ENCODE measurements around the gene WRNIP1. TPM values are rescaled to one million over a fixed set of nuclear protein-coding genes. Genes with fewer than 3 reads are reported as not detected.

The WRNIP1 gene
- total RNA-seq, 1 experiment from 2014 or later: 78.8 TPM

DNA sequence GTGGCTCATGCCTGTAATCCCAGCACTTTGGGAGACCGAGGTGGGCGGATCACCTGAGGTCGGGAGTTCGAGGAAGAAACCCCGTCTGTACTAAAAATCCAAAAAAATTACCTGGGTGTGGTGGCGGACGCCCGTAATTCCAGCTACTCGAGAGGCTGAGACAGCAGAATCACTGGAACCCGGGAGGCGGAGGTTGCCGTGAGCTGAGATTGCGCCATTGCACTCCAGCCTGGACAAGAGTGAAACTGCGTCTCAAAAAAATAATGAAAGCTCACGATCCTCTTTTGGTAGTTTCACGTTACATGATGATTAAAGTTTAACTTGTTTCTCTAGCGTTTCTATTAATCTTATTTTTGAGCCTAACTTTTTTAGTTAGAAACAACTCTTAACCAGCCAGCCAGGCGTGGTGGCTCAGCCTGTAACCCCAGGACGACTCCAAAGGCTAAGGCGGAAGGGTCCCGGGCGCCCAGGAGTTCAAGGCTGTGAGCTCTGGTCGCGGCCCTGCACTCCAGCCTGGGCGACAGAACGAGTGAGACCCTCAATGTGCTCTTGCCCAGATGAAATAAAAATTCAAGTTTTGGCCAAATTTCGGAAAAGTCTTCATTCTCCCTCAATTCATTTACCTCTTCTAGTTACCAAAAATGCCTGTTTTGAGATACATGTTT, 1.2 kb upstream of the WRNIP1 start:
- Histone ChIP-seq H3K36me3 (ENCODE audit: control insufficient read depth in 1 of 2, insufficient read depth in 2 of 2, low read length in 2 of 2) (peaks cover 0 to 4% of the 10 kb centered on the region in 2 experiments; a peak in 3 of 4 replicates), H3K9ac (ENCODE audit: low read length) (peak overlapping the region; percentile 64), H3K4me3 (replicated peaks in 1 of 2; ENCODE audit: low read depth in 1 of 2, low read length in 2 of 2) (peak overlapping the region; percentile 56 to 59), H3K79me2 (ENCODE audit: insufficient read depth, low read length) (peaks cover 35% of the 10 kb centered on the region), H3K4me1 (ENCODE audit: control insufficient read depth in 1 of 2, insufficient read depth in 2 of 2, low read length in 2 of 2) (peaks cover 18 to 28% of the 10 kb centered on the region in 2 experiments), H4K20me1 (ENCODE audit: insufficient read depth) (peaks cover 12% of the 10 kb centered on the region; the same call in 1 of the 2 replicates), H3K27ac (ENCODE audit: low read depth, low read length) (peak overlapping the region; percentile 72), H3K9me2 (ENCODE audit: insufficient read depth) (no peaks in the 10 kb centered on the region), H3K4me2 (ENCODE audit: low read length) (peak overlapping the region; percentile 78), H3K27me3 (ENCODE audit: insufficient read depth, low read length) (no peaks in the 10 kb centered on the region), H3K9me3 (ENCODE audit: control insufficient read depth in 1 of 2, insufficient read depth in 1 of 2, low read depth in 1 of 2, low read length in 2 of 2) (no peaks in the 10 kb centered on the region; a peak in 1 of 4 replicates), H2AFZ (ENCODE audit: low read depth, low read length, poor library complexity, severe bottlenecking) (peak overlapping the region; percentile 2)
- no TSS peak for BruUV-seq (replicated peaks)
- intact Hi-C loops (cut with micrococcal nuclease): loop anchor here (10.0 kb wide), 1 partner anchor 301 kb away; the partner anchor contains the start of gene RIPK1
- RAD21 ChIA-PET (ENCODE audit: low non-redundant PET in 1 of 2, low total read pairs in 2 of 2, uncharacterized antibody in 2 of 2, unreplicated experiment in 2 of 2): no interaction called here
- DNase-seq (ENCODE audit: low read depth, low spot score): no peak
- POLR2A ChIA-PET: interaction anchor here (0.9 kb wide), 1 partner anchor 47 kb away, joined by 4 read pairs; no protein-coding TSS in a partner anchor
- no peak for ATAC-seq
- CTCF ChIA-PET: interaction anchor here (1.3 kb wide), 1 partner anchor 14 kb away, joined by 5 read pairs; no protein-coding TSS in a partner anchor
- TF ChIP-seq POLR2AphosphoS5 (IDR thresholded peaks at IDR 0.05; ENCODE audit: low read depth, low read length) (no peak), SIN3A (IDR thresholded peaks at IDR 0.05; ENCODE audit: low read depth) (no peak), CBX3 (IDR thresholded peaks at IDR 0.05; ENCODE audit: low read depth) (no peak), CEBPB (IDR thresholded peaks at IDR 0.05; ENCODE audit: low read depth) (no peak), SP1 (IDR thresholded peaks at IDR 0.05; ENCODE audit: low read depth) (no peak), EGR1 (IDR thresholded peaks at IDR 0.05; ENCODE audit: low read depth) (no peak), FOSL1 (IDR thresholded peaks at IDR 0.05; ENCODE audit: low read depth) (no peak), ZFX (IDR thresholded peaks at IDR 0.05) (no peak), ZNF274 (IDR thresholded peaks at IDR 0.05; ENCODE audit: low read depth, low read length) (no peak), EZH2phosphoT487 (IDR thresholded peaks at IDR 0.05; ENCODE audit: borderline replicate concordance) (no peak), JUND (IDR thresholded peaks at IDR 0.05) (no peak)
- TF ChIP-seq, protein P1, sequence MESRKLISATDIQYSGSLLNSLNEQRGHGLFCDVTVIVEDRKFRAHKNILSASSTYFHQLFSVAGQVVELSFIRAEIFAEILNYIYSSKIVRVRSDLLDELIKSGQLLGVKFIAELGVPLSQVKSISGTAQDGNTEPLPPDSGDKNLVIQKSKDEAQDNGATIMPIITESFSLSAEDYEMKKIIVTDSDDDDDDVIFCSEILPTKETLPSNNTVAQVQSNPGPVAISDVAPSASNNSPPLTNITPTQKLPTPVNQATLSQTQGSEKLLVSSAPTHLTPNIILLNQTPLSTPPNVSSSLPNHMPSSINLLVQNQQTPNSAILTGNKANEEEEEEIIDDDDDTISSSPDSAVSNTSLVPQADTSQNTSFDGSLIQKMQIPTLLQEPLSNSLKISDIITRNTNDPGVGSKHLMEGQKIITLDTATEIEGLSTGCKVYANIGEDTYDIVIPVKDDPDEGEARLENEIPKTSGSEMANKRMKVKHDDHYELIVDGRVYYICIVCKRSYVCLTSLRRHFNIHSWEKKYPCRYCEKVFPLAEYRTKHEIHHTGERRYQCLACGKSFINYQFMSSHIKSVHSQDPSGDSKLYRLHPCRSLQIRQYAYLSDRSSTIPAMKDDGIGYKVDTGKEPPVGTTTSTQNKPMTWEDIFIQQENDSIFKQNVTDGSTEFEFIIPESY (IDR thresholded peaks at IDR 0.05; ENCODE audit: extremely low read depth, insufficient replicate concordance, low read length): no peak
- TF ChIP-seq, protein P2, sequence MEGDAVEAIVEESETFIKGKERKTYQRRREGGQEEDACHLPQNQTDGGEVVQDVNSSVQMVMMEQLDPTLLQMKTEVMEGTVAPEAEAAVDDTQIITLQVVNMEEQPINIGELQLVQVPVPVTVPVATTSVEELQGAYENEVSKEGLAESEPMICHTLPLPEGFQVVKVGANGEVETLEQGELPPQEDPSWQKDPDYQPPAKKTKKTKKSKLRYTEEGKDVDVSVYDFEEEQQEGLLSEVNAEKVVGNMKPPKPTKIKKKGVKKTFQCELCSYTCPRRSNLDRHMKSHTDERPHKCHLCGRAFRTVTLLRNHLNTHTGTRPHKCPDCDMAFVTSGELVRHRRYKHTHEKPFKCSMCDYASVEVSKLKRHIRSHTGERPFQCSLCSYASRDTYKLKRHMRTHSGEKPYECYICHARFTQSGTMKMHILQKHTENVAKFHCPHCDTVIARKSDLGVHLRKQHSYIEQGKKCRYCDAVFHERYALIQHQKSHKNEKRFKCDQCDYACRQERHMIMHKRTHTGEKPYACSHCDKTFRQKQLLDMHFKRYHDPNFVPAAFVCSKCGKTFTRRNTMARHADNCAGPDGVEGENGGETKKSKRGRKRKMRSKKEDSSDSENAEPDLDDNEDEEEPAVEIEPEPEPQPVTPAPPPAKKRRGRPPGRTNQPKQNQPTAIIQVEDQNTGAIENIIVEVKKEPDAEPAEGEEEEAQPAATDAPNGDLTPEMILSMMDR (IDR thresholded peaks at IDR 0.05 in 2 of 3, conservative IDR thresholded peaks at IDR 0.05 in 1 of 3; ENCODE audit: borderline replicate concordance in 1 of 3, insufficient read depth in 1 of 3, low read depth in 2 of 3, low read length in 2 of 3): no peak

Data from HCT116 (cell line).